ENCODE data around the gene EYS.

Gene EYS

GRCh38 chr6:64428186-64428585 lies 1278.8 kb downstream of the EYS start:
- no peak for DNase-seq

- DNase-seq = no peak
These were observed 1291.1 kb downstream of the EYS start for GRCh38 chr6:64415926-64416325.

GRCh38 chr6:64411226-64411625 lies 1295.8 kb downstream of the EYS start:
- DNase-seq = no peak

GRCh38 chr6:64409948-64410347 lies 1297.1 kb downstream of the EYS start:
- no peak for DNase-seq

GRCh38 chr6:64404396-64404795 lies 1302.6 kb downstream of the EYS start:
- no peak for DNase-seq

- no peak for DNase-seq
These were observed 1323.7 kb downstream of the EYS start for GRCh38 chr6:64383277-64383676.

GRCh38 chr6:64376394-64376793 lies 1330.6 kb downstream of the EYS start:
- no peak for DNase-seq

GRCh38 chr6:64357430-64357829 lies 1349.6 kb downstream of the EYS start:
- DNase-seq = no peak

- no peak for DNase-seq
These were observed 1359.6 kb downstream of the EYS start for GRCh38 chr6:64347411-64347810.

- DNase-seq = no peak
These were observed 1371.8 kb downstream of the EYS start for GRCh38 chr6:64335195-64335594.

- DNase-seq = no peak
These were observed 1372.4 kb downstream of the EYS start for GRCh38 chr6:64334636-64335035.

GRCh38 chr6:64330694-64331307 lies 1376.2 kb downstream of the EYS start:
- no peak for DNase-seq

GRCh38 chr6:64326939-64327338 lies 1380.1 kb downstream of the EYS start:
- no peak for DNase-seq

- DNase-seq = no peak
These were observed 1381.9 kb downstream of the EYS start for GRCh38 chr6:64325093-64325492.

GRCh38 chr6:64310214-64310613 lies 1396.8 kb downstream of the EYS start:
- DNase-seq = no peak

GRCh38 chr6:64301307-64302236 lies 1405.5 kb downstream of the EYS start:
- no peak for DNase-seq

- DNase-seq = no peak
These were observed 1407.8 kb downstream of the EYS start for GRCh38 chr6:64299176-64299575.

- DNase-seq = no peak
These were observed 1413.0 kb downstream of the EYS start for GRCh38 chr6:64294034-64294433.

GRCh38 chr6:64293298-64293697 lies 1413.7 kb downstream of the EYS start:
- no peak for DNase-seq

GRCh38 chr6:64290867-64291266 lies 1416.2 kb downstream of the EYS start:
- DNase-seq = no peak

- DNase-seq = no peak
These were observed 1417.1 kb downstream of the EYS start for GRCh38 chr6:64289931-64290330.

- no peak for DNase-seq
These were observed 1418.7 kb downstream of the EYS start for GRCh38 chr6:64288351-64288750.

- DNase-seq = no peak
These were observed 1425.9 kb downstream of the EYS start for GRCh38 chr6:64281167-64281566.

GRCh38 chr6:64280569-64280968 lies 1426.5 kb downstream of the EYS start:
- no peak for DNase-seq

Data from CD4-positive, alpha-beta T cell treated with Interleukin-17A for 1 hour (primary cell).